ENCODE data around the gene CRELD2.
"Not testable (repeated sequence)": the region's sequence is repeated elsewhere in the genome, so short reads cannot be mapped to it uniquely, and the experiment has no call there.

The CRELD2 gene

DNA sequence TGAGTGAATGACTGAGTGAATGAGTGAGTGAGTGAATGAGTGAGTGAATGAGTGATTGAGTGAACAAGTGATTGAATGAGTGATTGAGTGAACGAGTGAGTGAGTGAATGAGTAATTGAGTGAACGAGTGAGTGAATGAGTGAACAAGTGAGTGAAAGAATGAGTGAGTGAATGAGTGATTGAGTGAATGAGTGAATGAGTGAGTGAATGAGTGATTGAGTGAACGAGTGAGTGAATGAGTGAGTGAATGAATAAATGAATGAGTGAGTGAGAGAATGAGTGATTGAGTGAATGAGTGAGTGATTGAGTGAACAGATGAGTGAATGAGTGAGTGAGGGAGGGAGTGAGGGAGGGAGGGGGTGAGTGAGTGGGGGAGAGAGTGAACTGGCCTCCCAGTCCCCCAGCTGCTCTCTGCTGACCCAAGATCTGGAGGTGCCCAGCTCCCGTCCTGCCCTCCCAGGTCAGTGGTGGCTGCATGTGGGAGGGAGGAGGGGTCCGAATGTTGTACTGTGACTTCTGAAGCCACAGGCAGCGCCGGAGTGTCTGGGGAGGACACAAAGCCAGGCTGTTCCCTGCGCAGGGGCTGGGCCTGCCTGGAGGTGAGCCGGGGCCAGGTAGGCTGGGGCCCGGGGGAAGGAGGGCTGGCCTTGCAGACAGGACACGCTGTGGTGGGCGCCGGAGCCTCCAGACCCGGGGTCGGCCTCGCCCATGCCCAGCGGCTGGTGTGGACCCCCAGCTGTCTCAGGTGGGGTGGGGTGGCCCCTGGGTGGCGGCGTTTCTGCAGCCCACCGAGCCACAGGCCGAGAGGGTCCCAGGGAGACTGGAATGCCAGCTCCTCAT lies 24.4 kb downstream of the CRELD2 start:
- no peaks in the 10 kb centered on the region for H3K27me3 Mint-ChIP-seq (ENCODE audit: low read depth)
- H3K36me3 Mint-ChIP-seq (ENCODE audit: low read depth), result no peaks in the 10 kb centered on the region
- TF ChIP-seq, protein P1, sequence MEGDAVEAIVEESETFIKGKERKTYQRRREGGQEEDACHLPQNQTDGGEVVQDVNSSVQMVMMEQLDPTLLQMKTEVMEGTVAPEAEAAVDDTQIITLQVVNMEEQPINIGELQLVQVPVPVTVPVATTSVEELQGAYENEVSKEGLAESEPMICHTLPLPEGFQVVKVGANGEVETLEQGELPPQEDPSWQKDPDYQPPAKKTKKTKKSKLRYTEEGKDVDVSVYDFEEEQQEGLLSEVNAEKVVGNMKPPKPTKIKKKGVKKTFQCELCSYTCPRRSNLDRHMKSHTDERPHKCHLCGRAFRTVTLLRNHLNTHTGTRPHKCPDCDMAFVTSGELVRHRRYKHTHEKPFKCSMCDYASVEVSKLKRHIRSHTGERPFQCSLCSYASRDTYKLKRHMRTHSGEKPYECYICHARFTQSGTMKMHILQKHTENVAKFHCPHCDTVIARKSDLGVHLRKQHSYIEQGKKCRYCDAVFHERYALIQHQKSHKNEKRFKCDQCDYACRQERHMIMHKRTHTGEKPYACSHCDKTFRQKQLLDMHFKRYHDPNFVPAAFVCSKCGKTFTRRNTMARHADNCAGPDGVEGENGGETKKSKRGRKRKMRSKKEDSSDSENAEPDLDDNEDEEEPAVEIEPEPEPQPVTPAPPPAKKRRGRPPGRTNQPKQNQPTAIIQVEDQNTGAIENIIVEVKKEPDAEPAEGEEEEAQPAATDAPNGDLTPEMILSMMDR (IDR thresholded peaks at IDR 0.05; ENCODE audit: unreplicated experiment in 3 of 3), result no peak
- no peak overlapping the region for H3K4me3 Mint-ChIP-seq
- H3K27ac Mint-ChIP-seq, result no peak overlapping the region
- no peaks in the 10 kb centered on the region for H3K9me3 Mint-ChIP-seq
- peaks cover 4% of the 10 kb centered on the region for H3K4me1 Mint-ChIP-seq

DNA sequence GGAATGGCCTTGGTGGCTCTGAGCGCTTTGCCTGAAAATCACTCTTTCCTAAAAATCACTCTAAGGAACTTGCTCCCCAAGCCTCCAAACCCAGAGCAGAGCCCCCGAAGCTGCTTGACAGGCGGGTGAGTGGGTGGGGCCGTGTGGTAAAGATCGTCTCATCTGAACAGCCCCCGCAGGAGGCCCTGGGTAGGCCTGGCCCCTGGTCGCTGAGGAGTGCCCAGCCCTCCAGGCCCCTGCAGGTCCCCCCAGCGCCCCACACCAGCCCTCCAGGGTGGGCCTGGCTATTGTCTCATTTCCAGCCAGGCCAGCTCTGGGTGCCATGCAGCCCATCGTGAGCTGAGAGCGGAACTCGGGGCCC lies 25.0 kb downstream of the CRELD2 start:
- peaks cover 4% of the 10 kb centered on the region for H3K4me1 Mint-ChIP-seq
- TF ChIP-seq, protein P1 (IDR thresholded peaks at IDR 0.05; ENCODE audit: unreplicated experiment in 3 of 3), result no peak
- no peaks in the 10 kb centered on the region for H3K36me3 Mint-ChIP-seq (ENCODE audit: low read depth)
- no peak overlapping the region for H3K27ac Mint-ChIP-seq
- no peaks in the 10 kb centered on the region for H3K27me3 Mint-ChIP-seq (ENCODE audit: low read depth)
- H3K9me3 Mint-ChIP-seq, result no peaks in the 10 kb centered on the region
- no peak overlapping the region for H3K4me3 Mint-ChIP-seq

DNA sequence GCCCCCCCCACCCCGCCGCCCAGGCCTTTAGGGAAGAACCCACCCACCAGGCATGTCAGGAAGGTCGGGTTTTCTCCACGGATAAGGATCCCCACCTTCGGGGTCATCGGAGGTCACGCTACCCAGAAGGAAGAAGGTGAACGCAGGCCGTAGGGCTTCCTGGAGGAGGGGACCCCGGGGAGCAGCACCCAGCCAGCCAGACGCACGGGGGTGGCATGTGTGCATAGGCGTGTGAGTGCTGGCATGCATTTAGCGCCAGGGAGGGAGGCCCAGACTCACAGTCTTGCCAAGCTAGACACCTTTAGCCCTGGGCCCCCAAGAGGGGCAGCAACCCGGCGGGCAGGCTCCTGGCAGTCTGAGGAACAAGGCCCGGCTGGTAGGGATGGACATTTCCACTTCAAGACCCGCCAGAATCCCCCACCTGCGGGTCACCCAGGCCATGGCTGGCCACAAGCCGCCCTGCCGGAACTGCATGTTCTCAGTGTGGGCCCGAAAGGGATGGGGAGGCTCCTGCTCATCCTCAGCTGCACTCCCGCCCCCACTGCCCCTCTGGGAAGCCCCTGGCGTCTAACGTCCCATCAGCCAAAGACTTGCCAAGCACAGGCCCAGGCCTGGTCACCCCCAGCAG lies 25.5 kb downstream of the CRELD2 start:
- Mint-ChIP-seq H3K36me3 (ENCODE audit: low read depth) (no peaks in the 10 kb centered on the region), H3K27ac (no peak overlapping the region), H3K4me3 (no peak overlapping the region), H3K27me3 (ENCODE audit: low read depth) (no peaks in the 10 kb centered on the region), H3K4me1 (peaks cover 4% of the 10 kb centered on the region), H3K9me3 (no peaks in the 10 kb centered on the region)
- TF ChIP-seq, protein P1 (IDR thresholded peaks at IDR 0.05; ENCODE audit: unreplicated experiment in 3 of 3), result no peak

DNA sequence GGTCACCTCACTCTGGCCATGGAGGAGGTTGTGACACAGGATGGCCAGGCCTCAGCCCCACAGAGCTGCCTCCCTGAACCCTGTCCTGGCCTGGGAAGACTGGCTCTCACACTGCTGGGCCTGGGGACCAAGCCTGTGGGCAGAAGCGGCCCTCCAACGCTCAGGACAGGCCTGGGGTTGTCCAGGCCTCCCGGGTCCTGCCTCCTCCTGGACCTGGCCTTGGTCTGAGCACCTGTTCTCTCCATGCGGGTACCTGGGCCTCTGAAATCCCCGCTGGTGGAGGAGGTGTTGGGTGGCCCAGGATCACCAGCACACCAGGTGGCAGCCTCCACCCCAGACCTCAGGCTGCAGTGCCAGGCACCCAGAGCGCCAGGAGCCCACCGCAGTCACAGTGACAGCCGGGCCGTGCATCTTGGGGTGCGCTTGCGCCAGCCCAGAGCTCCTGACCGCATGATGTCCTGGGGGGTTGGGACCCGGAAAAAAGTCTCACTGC lies 26.0 kb downstream of the CRELD2 start:
- Mint-ChIP-seq H3K36me3 (ENCODE audit: low read depth) (no peaks in the 10 kb centered on the region), H3K27me3 (ENCODE audit: low read depth) (no peaks in the 10 kb centered on the region), H3K27ac (no peak overlapping the region), H3K4me1 (peaks cover 2% of the 10 kb centered on the region), H3K9me3 (no peaks in the 10 kb centered on the region), H3K4me3 (no peak overlapping the region)
- TF ChIP-seq, protein P1 (IDR thresholded peaks at IDR 0.05; ENCODE audit: unreplicated experiment in 3 of 3), result no peak

DNA sequence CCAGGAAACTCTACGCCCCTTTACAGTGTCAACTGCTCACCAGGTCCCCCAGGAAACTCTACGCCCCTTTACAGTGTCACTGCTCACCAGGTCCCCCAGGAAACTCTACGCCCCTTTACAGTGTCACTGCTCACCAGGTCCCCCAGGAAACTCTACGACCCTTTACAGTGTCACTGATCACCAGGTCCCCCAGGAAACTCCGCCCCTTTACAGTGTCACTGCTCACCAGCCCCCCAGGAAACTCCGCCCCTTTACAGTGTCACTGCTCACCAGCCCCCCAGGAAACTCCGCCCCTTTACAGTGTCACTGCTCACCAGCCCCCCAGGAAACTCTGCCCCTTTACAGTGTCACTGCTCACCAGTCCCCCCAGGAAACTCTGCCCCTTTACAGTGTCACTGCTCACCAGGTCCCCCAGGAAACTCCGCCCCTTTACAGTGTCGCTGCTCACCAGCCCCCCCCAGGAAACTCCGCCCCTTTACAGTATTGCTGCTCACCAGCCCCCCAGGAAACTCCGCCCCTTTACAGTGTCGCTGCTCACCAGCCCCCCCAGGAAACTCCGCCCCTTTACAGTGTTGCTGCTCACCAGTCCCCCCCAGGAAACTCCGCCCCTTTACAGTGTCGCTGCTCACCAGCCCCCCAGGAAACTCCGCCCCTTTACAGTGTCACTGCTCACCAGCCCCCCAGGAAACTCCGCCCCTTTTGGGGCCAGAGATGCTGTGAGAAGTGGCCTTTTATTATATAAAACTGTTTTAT lies 26.8 kb downstream of the CRELD2 start:
- H3K4me3 Mint-ChIP-seq; H3K9me3 Mint-ChIP-seq; H3K36me3 Mint-ChIP-seq (ENCODE audit: low read depth); H3K4me1 Mint-ChIP-seq; H3K27me3 Mint-ChIP-seq (ENCODE audit: low read depth): not testable (repeated sequence)
- H3K27ac Mint-ChIP-seq, result peak overlapping the region in 1 of 3 experiments; percentile 82

DNA sequence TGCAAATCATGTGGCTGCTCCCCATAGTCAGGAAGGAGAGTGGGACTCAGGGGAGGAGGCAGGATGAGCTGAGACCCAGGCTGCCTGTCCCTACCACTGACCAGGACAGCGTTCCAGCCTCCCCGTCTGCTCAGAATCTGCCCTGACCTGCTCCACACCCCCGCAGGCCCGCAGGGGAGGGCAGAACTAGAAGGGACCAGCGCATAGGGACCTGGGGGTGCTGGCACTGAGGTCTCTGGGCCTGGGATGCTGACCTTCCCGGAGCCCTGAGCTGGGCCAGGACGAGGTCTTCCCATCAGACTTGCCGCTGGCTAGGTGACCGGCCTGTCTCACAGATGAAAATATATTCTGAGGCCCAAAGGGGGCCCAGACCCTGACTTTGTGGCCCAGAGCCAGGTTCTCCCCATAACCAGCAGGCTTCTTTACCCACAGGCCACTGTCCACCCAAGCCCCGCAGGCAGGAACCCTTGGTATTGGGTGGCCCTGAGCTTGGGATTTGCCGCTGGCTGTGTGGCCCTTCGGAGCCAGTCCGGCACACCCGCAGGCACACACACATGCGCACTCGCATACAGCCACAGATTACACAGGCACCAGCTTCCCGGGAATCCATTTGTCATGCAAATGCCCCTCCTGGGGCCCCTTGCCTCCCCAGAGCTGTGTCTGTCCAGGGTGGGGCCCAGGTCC lies 28.3 kb downstream of the CRELD2 start:
- no peaks in the 10 kb centered on the region for H3K27me3 Mint-ChIP-seq (ENCODE audit: low read depth)
- no peaks in the 10 kb centered on the region for H3K36me3 Mint-ChIP-seq (ENCODE audit: low read depth)
- no peaks in the 10 kb centered on the region for H3K4me1 Mint-ChIP-seq
- H3K9me3 Mint-ChIP-seq, result no peaks in the 10 kb centered on the region
- H3K4me3 Mint-ChIP-seq, result no peak overlapping the region
- H3K27ac Mint-ChIP-seq, result no peak overlapping the region
- TF ChIP-seq, protein P1 (IDR thresholded peaks at IDR 0.05; ENCODE audit: unreplicated experiment in 3 of 3), result no peak

Data from nephron (organoid).